IMR-90 (cell line): ENCODE data around the gene ADD1. TPM values are rescaled to one million over a fixed set of nuclear protein-coding genes. Genes with fewer than 3 reads are reported as not detected.

Source experiments
- ATAC-seq: fragments of 200-7000 bp; cut with Tn5 transposase; 2 replicates; pipeline ENCODE4 v1.9.1; 2020; ENCODE audit warnings: low read depth, mild to moderate bottlenecking, moderate library complexity
- BruUV-seq: library from RNA; stranded (reverse); fragments of 400-500 nt; replicated peaks from 2 replicates; lab custom pipeline; 2021; lab: Mats Ljungman, UMichigan
- CTCF ChIA-PET: fragments of 300-600 bp; formaldehyde crosslinking; extraction: SDS; loops from one replicate; lab custom pipeline; 2021; ENCODE audit warnings: antibody characterized with exemption; lab: Yijun Ruan, JAX
- POLR2A ChIA-PET: fragments of 300-600 bp; sonication (Branson Sonifier 250); formaldehyde crosslinking; loops from one replicate; lab custom pipeline; 2022; ENCODE audit warnings: antibody characterized with exemption; ENCODE audit not compliant: unreplicated experiment; lab: Charles Lee
- DNase-seq: peaks from one replicate; pipeline ENCODE4 v3.0.0; 2013
- H2AFZ ChIP-seq: replicated peaks from 2 replicates; pipeline ENCODE3; 2013; ENCODE audit warnings: low read length, mild to moderate bottlenecking; ENCODE audit not compliant: poor library complexity
- H2AK5ac ChIP-seq: 2 replicates; pipeline ENCODE4 v1.6.1; 2013; ENCODE audit warnings: low read depth, low read length, inconsistent platforms
- H2AK9ac ChIP-seq: replicated peaks from 2 replicates; pipeline ENCODE3; 2013; ENCODE audit warnings: mild to moderate bottlenecking, low read depth, low read length, moderate library complexity; ENCODE audit not compliant: poor library complexity
- H2BK120ac ChIP-seq: 2 replicates; pipeline ENCODE4 v1.6.1; 2013; ENCODE audit warnings: low read depth, low read length, inconsistent platforms
- H2BK15ac ChIP-seq: 3 replicates; pipeline ENCODE4 v1.6.1; 2013; ENCODE audit warnings: low read depth, low read length, inconsistent platforms
- H2BK20ac ChIP-seq: 2 replicates; pipeline ENCODE4 v1.6.1; 2013; ENCODE audit warnings: low read depth, mild to moderate bottlenecking, inconsistent platforms, low read length, moderate library complexity
- H2BK5ac ChIP-seq: 2 replicates; pipeline ENCODE4 v1.6.1; 2013; ENCODE audit warnings: mild to moderate bottlenecking, low read depth, low read length, inconsistent platforms; ENCODE audit not compliant: poor library complexity, severe bottlenecking
- H3K14ac ChIP-seq: replicated peaks from 2 replicates; pipeline ENCODE4 v1.6.1; 2013; ENCODE audit warnings: low read depth, low read length, inconsistent platforms
- H3K18ac ChIP-seq: 2 replicates; pipeline ENCODE4 v1.6.1; 2013; ENCODE audit warnings: low read depth, low read length, control low read depth
- H3K23ac ChIP-seq: 2 replicates; pipeline ENCODE4 v1.6.1; 2013; ENCODE audit warnings: low read depth, low read length, inconsistent platforms
- H3K27ac ChIP-seq: 2 replicates; pipeline ENCODE4 v1.5.1; 2013; ENCODE audit warnings: mild to moderate bottlenecking, control low read depth, low read length; ENCODE audit not compliant: insufficient read depth
- H3K27me3 ChIP-seq: 2 replicates; pipeline ENCODE4 v1.6.1; 2013; ENCODE audit warnings: low read length; ENCODE audit not compliant: control insufficient read depth, insufficient read depth
- H3K36me3 ChIP-seq: 2 replicates; pipeline ENCODE4 v1.6.1; 2013; ENCODE audit warnings: low read length, mixed read lengths; ENCODE audit not compliant: control insufficient read depth, insufficient read depth
- H3K4ac ChIP-seq: 2 replicates; pipeline ENCODE4 v1.6.1; 2013; ENCODE audit warnings: low read depth, low read length, inconsistent platforms
- H3K4me1 ChIP-seq: 2 replicates; pipeline ENCODE4 v1.6.1; 2013; ENCODE audit warnings: low read length, mixed read lengths; ENCODE audit not compliant: control insufficient read depth, insufficient read depth
- H3K4me2 ChIP-seq: 2 replicates; pipeline ENCODE4 v1.6.1; 2013; ENCODE audit warnings: low read depth, mild to moderate bottlenecking, control low read depth, low read length, moderate library complexity
- H3K4me3 ChIP-seq: 2 replicates; pipeline ENCODE4 v1.5.1; 2013; ENCODE audit warnings: low read depth, mild to moderate bottlenecking, control low read depth, low read length, moderate library complexity; ENCODE audit not compliant: insufficient read depth
- H3K56ac ChIP-seq: 2 replicates; pipeline ENCODE4 v1.6.1; 2013; ENCODE audit warnings: low read length, inconsistent platforms; ENCODE audit not compliant: insufficient read depth; ENCODE audit errors: extremely low read depth
- H3K79me1 ChIP-seq, 2 experiments: 2 replicates each; pipeline ENCODE4 v1.6.1; 2013; ENCODE audit warnings: low read length in 2 of 2, inconsistent platforms in 1 of 2, low read depth in 1 of 2
- H3K9ac ChIP-seq: 2 replicates; pipeline ENCODE4 v1.6.1; 2013; ENCODE audit warnings: low read depth, low read length, control low read depth
- H3K9me1 ChIP-seq: 2 replicates; pipeline ENCODE4 v1.6.1; 2013; ENCODE audit warnings: low read length, inconsistent platforms; ENCODE audit not compliant: insufficient read depth
- H3K9me3 ChIP-seq: 2 replicates; pipeline ENCODE4 v1.6.1; 2013; ENCODE audit warnings: low read length; ENCODE audit not compliant: control insufficient read depth, insufficient read depth
- H4K20me1 ChIP-seq: 2 replicates; pipeline ENCODE4 v1.6.1; 2013; ENCODE audit warnings: low read length, inconsistent platforms; ENCODE audit not compliant: insufficient read depth
- H4K5ac ChIP-seq: 2 replicates; pipeline ENCODE4 v1.6.1; 2013; ENCODE audit warnings: mild to moderate bottlenecking, low read depth, low read length, control low read depth
- H4K8ac ChIP-seq, 2 experiments: 2 replicates each; pipeline ENCODE4 v1.6.1; 2013; ENCODE audit warnings: low read depth in 2 of 2, low read length in 2 of 2, control low read depth in 1 of 2, inconsistent platforms in 1 of 2
- H4K91ac ChIP-seq: 2 replicates; pipeline ENCODE4 v1.6.1; 2013; ENCODE audit warnings: low read depth, low read length, inconsistent platforms; ENCODE audit not compliant: insufficient read depth
- BHLHE40 ChIP-seq: fragments of 150-350 bp; IDR thresholded peaks from 2 replicates; pipeline ENCODE4 v1.6.1; 2016; ENCODE audit warnings: mild to moderate bottlenecking, low read depth, low read length
- CEBPB ChIP-seq: IDR thresholded peaks from 2 replicates; pipeline ENCODE4 v1.6.1; 2012; ENCODE audit warnings: low read depth, low read length, improper control_type of control experiment
- MAFK ChIP-seq: IDR thresholded peaks from 2 replicates; pipeline ENCODE4 v1.6.1; 2012; ENCODE audit warnings: low read depth, low read length, improper control_type of control experiment
- MAZ ChIP-seq: IDR thresholded peaks from 2 replicates; pipeline ENCODE4 v1.6.1; 2012; ENCODE audit warnings: low read depth, mild to moderate bottlenecking, low read length, improper control_type of control experiment, moderate library complexity, borderline replicate concordance
- MXI1 ChIP-seq: IDR thresholded peaks from 2 replicates; pipeline ENCODE4 v1.6.1; 2012; ENCODE audit warnings: low read depth, mild to moderate bottlenecking, low read length, moderate library complexity, borderline replicate concordance
- POLR2A ChIP-seq: IDR thresholded peaks from 2 replicates; pipeline ENCODE4 v1.6.1; 2012; ENCODE audit warnings: mild to moderate bottlenecking, low read depth, low read length
- SMC3 ChIP-seq: fragments of 150-350 bp; IDR thresholded peaks from 2 replicates; pipeline ENCODE4 v1.6.1; 2016; ENCODE audit warnings: low read depth, mild to moderate bottlenecking, antibody characterized with exemption, low read length, moderate library complexity
- WGBS, 2 experiments: methylation state at CpG; one replicate each; pipeline versions ENCODE4 v1.1.5 to v1.1.7; 2013; ENCODE audit warnings: missing lambda C conversion rate in 2 of 2; ENCODE audit not compliant: insufficient read length in 1 of 2; ENCODE audit errors: extremely low coverage in 2 of 2; 5-methylcytosine and 5-hydroxymethylcytosine counted together
- dilution Hi-C: fragments of 300-500 bp; cut with HindIII; formaldehyde crosslinking; loops from one replicate; pipeline ENCODE4 v1.14.3; 2018; ENCODE audit warnings: low sequenced_read_pairs; ENCODE audit not compliant: unreplicated experiment
- in situ Hi-C: fragments of 300-500 bp; cut with MboI; formaldehyde crosslinking; loops from 3 replicates; pipeline ENCODE4 v1.14.3; 2019; ENCODE audit warnings: low sequenced_read_pairs, inconsistent platforms, mixed read lengths
- intact Hi-C: fragments of 100-400 bp; cut with micrococcal nuclease; formaldehyde crosslinking; loops from 2 replicates; pipeline ENCODE4 v1.10.0; 2022
- polyA plus RNA-seq, 3 experiments: library from polyadenylated mRNA; depleted of rRNA; stranded (reverse); fragments of >200 nt; gene quantifications; 2 replicates each; pipeline ENCODE4 v1.2.3, GENCODE V29; 2012; ENCODE audit warnings: low replicate concordance in 1 of 3
- total RNA-seq: library from RNA; depleted of rRNA; stranded (reverse); fragments of >200 nt; gene quantifications from 2 replicates; pipeline ENCODE4 v1.2.3, GENCODE V29; 2012

The ADD1 gene
- total and polyA plus RNA-seq, 2 of the 4 experiments (the other 2 are of a cell fraction): 122 to 215 TPM

GRCh38 chr4:2934813-2935761 lies 91.4 kb downstream of the ADD1 start:
- TSS peak; percentile 52 for BruUV-seq
- POLR2A ChIA-PET: no interaction called here
- in situ Hi-C loops: no loop called here

More at GRCh38 chr4:2934813-2935761, 91.4 kb downstream of the ADD1 start:
- Histone ChIP-seq H2AK5ac (peak overlapping the region; percentile 85), H4K20me1 (peaks cover 49% of the 10 kb centered on the region), H3K4me3 (peak overlapping the region; percentile 95), H4K5ac (peak overlapping the region; percentile 61), H4K91ac (peak overlapping the region; percentile 75), H3K4me1 (peaks cover 16% of the 10 kb centered on the region), H3K27me3 (no peaks in the 10 kb centered on the region), H2BK5ac (peak overlapping the region; percentile 90), H4K8ac (peak overlapping the region; percentile 50 to 83; a peak in 1 of 4 replicates), H2AFZ (peak overlapping the region; percentile 96), H3K18ac (no peak overlapping the region), H3K9me3 (no peaks in the 10 kb centered on the region), H2BK20ac (no peak overlapping the region), H3K4ac (peak overlapping the region; percentile 85), H3K9ac (peak overlapping the region; percentile 91), H3K23ac (peak overlapping the region; percentile 84), H3K36me3 (peaks cover 57% of the 10 kb centered on the region), H3K27ac (peak overlapping the region; percentile 94), H3K9me1 (0 out of 2 replicates have a peak, but pooled peaks cover 9% of the 10 kb centered on the region), H3K14ac (peak overlapping the region; percentile 61), H3K4me2 (peak overlapping the region; percentile 100), H3K56ac (peak overlapping the region; percentile 56; the same call in 1 of the 2 replicates), H2BK15ac (no peak overlapping the region), H3K79me1 (peaks cover 33 to 73% of the 10 kb centered on the region in 2 experiments; a peak in 3 of 4 replicates), H2AK9ac (peak overlapping the region; percentile 99), H2BK120ac (no peak overlapping the region; the same call in 1 of the 2 replicates)
- intact Hi-C loops: loop anchor here (2.0 to 5.0 kb wide), 2 partner anchors 93 to 170 kb away; partner anchors contain the start of gene ADD1
- WGBS, 2 experiments: 0% methylated on average over 18 of the region's 70 CpGs; no CpG with 5 or more reads in 1 of the 2 experiments
- ATAC-seq (peak; percentile 62), DNase-seq (peak; percentile 85)
- dilution Hi-C loops: no loop called here
- CTCF ChIA-PET: no interaction called here
- TF ChIP-seq CEBPB (no peak), POLR2A (peak; percentile 90), MAZ (0 out of 2 replicates have a peak, but pooled peaks have one; percentile 17), MAFK (no peak), BHLHE40 (peak; percentile 88), MXI1 (peak; percentile 72; the same call in 1 of the 2 replicates), SMC3 (no peak)
